Endothelial cell of umbilical vein (primary cell): ENCODE measurements around the gene NKD2. TPM values are rescaled to one million over a fixed set of nuclear protein-coding genes. Genes with fewer than 3 reads are reported as not detected.

Experiments used
- BruUV-seq: library from RNA; stranded (reverse); fragments of 400-500 nt; replicated peaks from 2 replicates; lab custom pipeline; 2021; lab: Mats Ljungman, UMichigan
- CTCF ChIA-PET: fragments of 300-600, 350-600 bp; sonication (Branson Sonifier 250); formaldehyde crosslinking; loops from one replicate; lab custom pipeline; 2021; ENCODE audit warnings: antibody characterized with exemption, inconsistent platforms; lab: Charles Lee
- POLR2A ChIA-PET: fragments of 300-600, 350-600 bp; sonication (Branson Sonifier 250); formaldehyde crosslinking; loops from one replicate; lab custom pipeline; 2021; ENCODE audit warnings: antibody characterized with exemption, inconsistent platforms; lab: Charles Lee
- DNase-seq: peaks from one replicate; pipeline ENCODE4 v3.0.0-alpha.2; 2011; ENCODE audit warnings: low read depth, low spot score
- FAIRE-seq: peaks from 2 replicates; lab custom pipeline; 2011; peaks lifted over from hg19 to GRCh38; lab: Jason Lieb, UNC
- H2AFZ ChIP-seq: 2 replicates; pipeline ENCODE4 v1.6.0; 2012; ENCODE audit warnings: low read depth, low read length, control low read depth, inconsistent platforms
- H3K27ac ChIP-seq: 2 replicates; pipeline ENCODE4 v1.5.1; 2011; ENCODE audit warnings: low read depth, mild to moderate bottlenecking, control low read depth, low read length, moderate library complexity; ENCODE audit not compliant: insufficient read depth
- H3K27me3 ChIP-seq, 2 experiments: 2 replicates each; pipeline versions ENCODE4 v1.6.0 to v1.6.1; 2011; ENCODE audit warnings: low read length in 2 of 2, mixed read lengths in 1 of 2; ENCODE audit not compliant: control insufficient read depth in 2 of 2, insufficient read depth in 2 of 2
- H3K36me3 ChIP-seq, 2 experiments: 2 replicates in 1 of 2; 3 replicates in 1 of 2; pipeline ENCODE4 v1.5.1; 2011; ENCODE audit warnings: low read length in 2 of 2, mild to moderate bottlenecking in 1 of 2, moderate library complexity in 1 of 2; ENCODE audit not compliant: control insufficient read depth in 2 of 2, insufficient read depth in 2 of 2; ENCODE audit errors: extremely low read depth in 1 of 2
- H3K4me1 ChIP-seq: 3 replicates; pipeline ENCODE4 v1.5.1; 2011; ENCODE audit warnings: mild to moderate bottlenecking, low read length; ENCODE audit not compliant: control insufficient read depth, insufficient read depth; ENCODE audit errors: extremely low read depth
- H3K4me2 ChIP-seq: 2 replicates; pipeline ENCODE4 v1.6.1; 2011; ENCODE audit warnings: low read length, control low read depth, mixed read lengths; ENCODE audit not compliant: insufficient read depth
- H3K4me3 ChIP-seq, 3 experiments: fragments of 200-600 bp in 1 of 3; sonication (generic), shearing (Covaris generic) in 1 of 3; replicated peaks in 1 of 3; 2 replicates each; pipeline ENCODE4 v1.5.1; 2011 to 2016; ENCODE audit warnings: control low read depth in 3 of 3, low read length in 3 of 3, mild to moderate bottlenecking in 2 of 3, inconsistent platforms in 1 of 3, low read depth in 1 of 3, moderate library complexity in 1 of 3; ENCODE audit not compliant: insufficient read depth in 1 of 3
- H3K79me2 ChIP-seq: 2 replicates; pipeline ENCODE4 v1.6.0; 2012; ENCODE audit warnings: low read length, inconsistent platforms; ENCODE audit not compliant: control insufficient read depth, insufficient read depth
- H3K9ac ChIP-seq: replicated peaks from 2 replicates; pipeline ENCODE3; 2011; ENCODE audit warnings: low read length, control low read depth; ENCODE audit not compliant: insufficient read depth; ENCODE audit errors: extremely low read depth
- H3K9me1 ChIP-seq: replicated peaks from 3 replicates; pipeline ENCODE4 v1.6.0; 2011; ENCODE audit warnings: mild to moderate bottlenecking, low read length; ENCODE audit not compliant: control insufficient read depth, insufficient read depth; ENCODE audit errors: extremely low read depth
- H3K9me3 ChIP-seq: replicated peaks from 2 replicates; pipeline ENCODE4 v1.5.1; 2012; ENCODE audit warnings: low read length, inconsistent platforms; ENCODE audit not compliant: control insufficient read depth, insufficient read depth
- H4K20me1 ChIP-seq: replicated peaks from 2 replicates; pipeline ENCODE3; 2011; ENCODE audit warnings: mild to moderate bottlenecking, low read length; ENCODE audit not compliant: control insufficient read depth, insufficient read depth; ENCODE audit errors: extremely low read depth
- EZH2 ChIP-seq: IDR thresholded peaks from 2 replicates; pipeline ENCODE4 v1.6.1; 2012; ENCODE audit warnings: borderline replicate concordance, low read depth, mild to moderate bottlenecking, moderate library complexity, low read length, inconsistent platforms; ENCODE audit not compliant: severe bottlenecking
- FOS ChIP-seq: IDR thresholded peaks from 2 replicates; pipeline ENCODE4 v1.6.1; 2011; ENCODE audit warnings: mild to moderate bottlenecking, low read length, moderate library complexity, borderline replicate concordance; ENCODE audit not compliant: insufficient read depth
- GATA2 ChIP-seq: IDR thresholded peaks from 2 replicates; pipeline ENCODE4 v1.7.0; 2011; ENCODE audit warnings: low read depth, mild to moderate bottlenecking, moderate library complexity, mixed read lengths, low read length; ENCODE audit not compliant: insufficient read length, insufficient read depth
- JUN ChIP-seq: IDR thresholded peaks from 2 replicates; pipeline ENCODE4 v1.6.1; 2011; ENCODE audit warnings: borderline replicate concordance, low read depth; ENCODE audit not compliant: insufficient read length, insufficient read depth
- MYC ChIP-seq: IDR thresholded peaks from one replicate; pipeline ENCODE4 v1.6.1; 2011; ENCODE audit warnings: mild to moderate bottlenecking, low read depth, low read length
- POLR2A ChIP-seq: IDR thresholded peaks from 2 replicates; pipeline ENCODE4 v1.6.1; 2012; ENCODE audit warnings: low read depth, mild to moderate bottlenecking, control low read depth, low read length
- POLR2AphosphoS5 ChIP-seq: IDR thresholded peaks from 2 replicates; pipeline ENCODE4 v1.6.1; 2012; ENCODE audit warnings: low read depth, mild to moderate bottlenecking, control low read depth, low read length, moderate library complexity; ENCODE audit not compliant: insufficient read depth
- dilution Hi-C: fragments of 300-500 bp; cut with MboI; formaldehyde crosslinking; loops from one replicate; pipeline ENCODE4 v1.15.0; 2019; ENCODE audit warnings: low sequenced_read_pairs; ENCODE audit not compliant: extremely low pct_ligation_motif_present
- intact Hi-C: fragments of 100-400 bp; cut with micrococcal nuclease; formaldehyde crosslinking; loops from one replicate; pipeline ENCODE4 v1.10.0; 2022
- polyA plus RNA-seq, 4 experiments: library from polyadenylated mRNA; depleted of rRNA in 3 of 4; stranded (reverse) in 3 of 4; unstranded in 1 of 4; fragments of >200 nt; gene quantifications; 2 replicates each; pipeline versions ENCODE4 v1.2.1 to v1.2.3, GENCODE V29; 2011 to 2012; ENCODE audit warnings: missing spikeins in 1 of 4
- total RNA-seq: library from RNA; stranded (reverse); gene quantifications from 2 replicates; pipeline ENCODE4 v1.2.3, GENCODE V29; 2021
- TF ChIP-seq, protein P1 (sequence below), 2 donors: IDR thresholded peaks; 1 replicate in 1 of 2; 2 replicates in 1 of 2; pipeline ENCODE4 v1.5.1; 2011; ENCODE audit warnings: low read length in 2 of 2, mild to moderate bottlenecking in 2 of 2, moderate library complexity in 2 of 2, control low read depth in 1 of 2, inconsistent platforms in 1 of 2, low read depth in 1 of 2; ENCODE audit not compliant: insufficient read depth in 1 of 2; ENCODE audit errors: extremely low read depth in 1 of 2
- TF ChIP-seq, protein P2 (sequence below): IDR thresholded peaks from 2 replicates; pipeline ENCODE4 v1.6.1; 2011; ENCODE audit not compliant: insufficient read depth, insufficient read length

Gene NKD2
- total and polyA plus RNA-seq, 2 donors (not counting 3 experiments of a cell fraction or from before 2014, with no cell fraction given), result 0.08 TPM; not detected in 1

DNA sequence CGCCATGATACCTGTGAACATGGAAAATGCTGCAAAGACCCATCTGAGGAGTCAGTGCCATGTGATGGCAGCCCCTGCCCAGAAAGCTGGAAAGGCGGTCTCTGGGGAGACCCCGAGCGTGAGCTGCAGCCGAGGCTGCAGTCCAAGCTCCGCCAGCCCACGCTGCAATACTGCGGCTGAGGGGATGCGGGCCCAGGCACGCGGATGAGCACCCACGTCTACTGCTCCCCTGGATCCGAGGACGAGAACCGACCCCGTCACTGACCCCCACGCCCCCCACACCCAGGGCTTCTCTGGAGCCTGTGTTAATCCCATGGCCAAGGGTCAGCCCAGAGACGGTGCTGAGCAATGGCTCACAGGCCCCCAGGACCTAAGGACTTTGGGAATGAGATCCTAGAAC lies 70.9 kb downstream of the NKD2 start:
- Histone ChIP-seq H4K20me1 (no peaks in the 10 kb centered on the region), H3K4me1 (no peaks in the 10 kb centered on the region), H3K79me2 (no peaks in the 10 kb centered on the region), H3K9ac (no peak overlapping the region), H3K36me3 (peaks cover 0 to 23% of the 10 kb centered on the region in 2 experiments), H3K9me1 (no peaks in the 10 kb centered on the region), H2AFZ (no peak overlapping the region), H3K9me3 (no peaks in the 10 kb centered on the region), H3K4me2 (no peak overlapping the region), H3K27ac (no peak overlapping the region), H3K4me3 (no peak overlapping the region), H3K27me3 (no peaks in the 10 kb centered on the region)
- no peak for FAIRE-seq
- dilution Hi-C loops (no loop called here), intact Hi-C loops (no loop called here)
- ChIA-PET CTCF (no interaction called here), POLR2A (no interaction called here)
- BruUV-seq, result no TSS peak
- no peak for DNase-seq
- TF ChIP-seq FOS, result no peak
- TF ChIP-seq POLR2A, result no peak
- TF ChIP-seq, protein P1, sequence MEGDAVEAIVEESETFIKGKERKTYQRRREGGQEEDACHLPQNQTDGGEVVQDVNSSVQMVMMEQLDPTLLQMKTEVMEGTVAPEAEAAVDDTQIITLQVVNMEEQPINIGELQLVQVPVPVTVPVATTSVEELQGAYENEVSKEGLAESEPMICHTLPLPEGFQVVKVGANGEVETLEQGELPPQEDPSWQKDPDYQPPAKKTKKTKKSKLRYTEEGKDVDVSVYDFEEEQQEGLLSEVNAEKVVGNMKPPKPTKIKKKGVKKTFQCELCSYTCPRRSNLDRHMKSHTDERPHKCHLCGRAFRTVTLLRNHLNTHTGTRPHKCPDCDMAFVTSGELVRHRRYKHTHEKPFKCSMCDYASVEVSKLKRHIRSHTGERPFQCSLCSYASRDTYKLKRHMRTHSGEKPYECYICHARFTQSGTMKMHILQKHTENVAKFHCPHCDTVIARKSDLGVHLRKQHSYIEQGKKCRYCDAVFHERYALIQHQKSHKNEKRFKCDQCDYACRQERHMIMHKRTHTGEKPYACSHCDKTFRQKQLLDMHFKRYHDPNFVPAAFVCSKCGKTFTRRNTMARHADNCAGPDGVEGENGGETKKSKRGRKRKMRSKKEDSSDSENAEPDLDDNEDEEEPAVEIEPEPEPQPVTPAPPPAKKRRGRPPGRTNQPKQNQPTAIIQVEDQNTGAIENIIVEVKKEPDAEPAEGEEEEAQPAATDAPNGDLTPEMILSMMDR (IDR thresholded peaks at IDR 0.05; ENCODE audit: extremely low read depth in 1 of 2, insufficient read depth in 1 of 2, low read depth in 1 of 2, low read length in 2 of 2), result no peak
- no peak for TF ChIP-seq MYC
- TF ChIP-seq EZH2, result no peak
- no peak for TF ChIP-seq JUN
- no peak for TF ChIP-seq POLR2AphosphoS5
- TF ChIP-seq, protein P2, sequence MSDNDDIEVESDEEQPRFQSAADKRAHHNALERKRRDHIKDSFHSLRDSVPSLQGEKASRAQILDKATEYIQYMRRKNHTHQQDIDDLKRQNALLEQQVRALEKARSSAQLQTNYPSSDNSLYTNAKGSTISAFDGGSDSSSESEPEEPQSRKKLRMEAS, result no peak
- TF ChIP-seq GATA2, result no peak
